Measurements from ENCODE around the gene TNXB.

GRCh38 chr6:32045811-32046449 lies 63.2 kb downstream of the TNXB start:
- TF ChIP-seq EZH2 (IDR thresholded peaks at IDR 0.05; ENCODE audit: borderline replicate concordance, low read length), result no peak
- TF ChIP-seq, protein P1, sequence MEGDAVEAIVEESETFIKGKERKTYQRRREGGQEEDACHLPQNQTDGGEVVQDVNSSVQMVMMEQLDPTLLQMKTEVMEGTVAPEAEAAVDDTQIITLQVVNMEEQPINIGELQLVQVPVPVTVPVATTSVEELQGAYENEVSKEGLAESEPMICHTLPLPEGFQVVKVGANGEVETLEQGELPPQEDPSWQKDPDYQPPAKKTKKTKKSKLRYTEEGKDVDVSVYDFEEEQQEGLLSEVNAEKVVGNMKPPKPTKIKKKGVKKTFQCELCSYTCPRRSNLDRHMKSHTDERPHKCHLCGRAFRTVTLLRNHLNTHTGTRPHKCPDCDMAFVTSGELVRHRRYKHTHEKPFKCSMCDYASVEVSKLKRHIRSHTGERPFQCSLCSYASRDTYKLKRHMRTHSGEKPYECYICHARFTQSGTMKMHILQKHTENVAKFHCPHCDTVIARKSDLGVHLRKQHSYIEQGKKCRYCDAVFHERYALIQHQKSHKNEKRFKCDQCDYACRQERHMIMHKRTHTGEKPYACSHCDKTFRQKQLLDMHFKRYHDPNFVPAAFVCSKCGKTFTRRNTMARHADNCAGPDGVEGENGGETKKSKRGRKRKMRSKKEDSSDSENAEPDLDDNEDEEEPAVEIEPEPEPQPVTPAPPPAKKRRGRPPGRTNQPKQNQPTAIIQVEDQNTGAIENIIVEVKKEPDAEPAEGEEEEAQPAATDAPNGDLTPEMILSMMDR (IDR thresholded peaks at IDR 0.05; ENCODE audit: low read length), result no peak
